ENCODE measurements around the gene KLF8.

DNA sequence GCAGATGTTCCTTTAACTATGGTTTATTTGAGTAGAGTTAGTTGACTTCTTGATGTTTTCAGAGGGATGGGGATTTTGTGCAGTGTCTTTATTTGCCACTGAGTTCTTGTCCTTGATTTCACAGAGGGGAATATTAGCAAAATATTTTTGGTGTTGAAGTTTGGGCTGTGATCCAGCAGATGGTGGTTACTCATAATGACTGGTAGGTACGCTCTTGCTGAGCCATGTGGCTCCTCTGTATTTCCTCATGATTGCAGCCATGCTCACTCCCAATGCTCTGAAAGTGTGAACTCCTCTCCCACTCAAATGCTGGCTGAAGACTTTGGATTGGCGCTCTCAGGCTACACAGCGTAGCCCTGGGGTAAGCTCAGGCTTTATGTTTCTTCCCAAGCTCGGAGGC is 77.7 kb downstream of the KLF8 start:
- TF ChIP-seq POLR2A (IDR thresholded peaks at IDR 0.05; ENCODE audit: low read depth, low read length) (no peak), POLR2AphosphoS5 (IDR thresholded peaks at IDR 0.05; ENCODE audit: low read depth, low read length) (no peak), TAF1 (IDR thresholded peaks at IDR 0.05; ENCODE audit: low read depth, low read length) (no peak), POU2F2 (IDR thresholded peaks at IDR 0.05; ENCODE audit: low read depth, low read length) (no peak)
